IMR-90 (cell line): Measurements from ENCODE around the gene OSBPL2. TPM values are rescaled to one million over a fixed set of nuclear protein-coding genes. Genes with fewer than 3 reads are reported as not detected.

Source experiments
- ATAC-seq: fragments of 200-7000 bp; cut with Tn5 transposase; 2 replicates; pipeline ENCODE4 v1.9.1; 2020; ENCODE audit warnings: low read depth, mild to moderate bottlenecking, moderate library complexity
- BruUV-seq: library from RNA; stranded (reverse); fragments of 400-500 nt; replicated peaks from 2 replicates; lab custom pipeline; 2021; lab: Mats Ljungman, UMichigan
- CTCF ChIA-PET: fragments of 300-600 bp; formaldehyde crosslinking; extraction: SDS; loops from one replicate; lab custom pipeline; 2021; ENCODE audit warnings: antibody characterized with exemption; lab: Yijun Ruan, JAX
- POLR2A ChIA-PET: fragments of 300-600 bp; sonication (Branson Sonifier 250); formaldehyde crosslinking; loops from one replicate; lab custom pipeline; 2022; ENCODE audit warnings: antibody characterized with exemption; ENCODE audit not compliant: unreplicated experiment; lab: Charles Lee
- DNase-seq: peaks from one replicate; pipeline ENCODE4 v3.0.0; 2013
- H2AFZ ChIP-seq: replicated peaks from 2 replicates; pipeline ENCODE3; 2013; ENCODE audit warnings: low read length, mild to moderate bottlenecking; ENCODE audit not compliant: poor library complexity
- H2AK5ac ChIP-seq: 2 replicates; pipeline ENCODE4 v1.6.1; 2013; ENCODE audit warnings: low read depth, low read length, inconsistent platforms
- H2AK9ac ChIP-seq: replicated peaks from 2 replicates; pipeline ENCODE3; 2013; ENCODE audit warnings: mild to moderate bottlenecking, low read depth, low read length, moderate library complexity; ENCODE audit not compliant: poor library complexity
- H2BK120ac ChIP-seq: 2 replicates; pipeline ENCODE4 v1.6.1; 2013; ENCODE audit warnings: low read depth, low read length, inconsistent platforms
- H2BK15ac ChIP-seq: 3 replicates; pipeline ENCODE4 v1.6.1; 2013; ENCODE audit warnings: low read depth, low read length, inconsistent platforms
- H2BK20ac ChIP-seq: 2 replicates; pipeline ENCODE4 v1.6.1; 2013; ENCODE audit warnings: low read depth, mild to moderate bottlenecking, inconsistent platforms, low read length, moderate library complexity
- H2BK5ac ChIP-seq: 2 replicates; pipeline ENCODE4 v1.6.1; 2013; ENCODE audit warnings: mild to moderate bottlenecking, low read depth, low read length, inconsistent platforms; ENCODE audit not compliant: poor library complexity, severe bottlenecking
- H3K14ac ChIP-seq: replicated peaks from 2 replicates; pipeline ENCODE4 v1.6.1; 2013; ENCODE audit warnings: low read depth, low read length, inconsistent platforms
- H3K18ac ChIP-seq: 2 replicates; pipeline ENCODE4 v1.6.1; 2013; ENCODE audit warnings: low read depth, low read length, control low read depth
- H3K23ac ChIP-seq: 2 replicates; pipeline ENCODE4 v1.6.1; 2013; ENCODE audit warnings: low read depth, low read length, inconsistent platforms
- H3K27ac ChIP-seq: 2 replicates; pipeline ENCODE4 v1.5.1; 2013; ENCODE audit warnings: mild to moderate bottlenecking, control low read depth, low read length; ENCODE audit not compliant: insufficient read depth
- H3K27me3 ChIP-seq: 2 replicates; pipeline ENCODE4 v1.6.1; 2013; ENCODE audit warnings: low read length; ENCODE audit not compliant: control insufficient read depth, insufficient read depth
- H3K36me3 ChIP-seq: 2 replicates; pipeline ENCODE4 v1.6.1; 2013; ENCODE audit warnings: low read length, mixed read lengths; ENCODE audit not compliant: control insufficient read depth, insufficient read depth
- H3K4ac ChIP-seq: 2 replicates; pipeline ENCODE4 v1.6.1; 2013; ENCODE audit warnings: low read depth, low read length, inconsistent platforms
- H3K4me1 ChIP-seq: 2 replicates; pipeline ENCODE4 v1.6.1; 2013; ENCODE audit warnings: low read length, mixed read lengths; ENCODE audit not compliant: control insufficient read depth, insufficient read depth
- H3K4me2 ChIP-seq: 2 replicates; pipeline ENCODE4 v1.6.1; 2013; ENCODE audit warnings: low read depth, mild to moderate bottlenecking, control low read depth, low read length, moderate library complexity
- H3K4me3 ChIP-seq: 2 replicates; pipeline ENCODE4 v1.5.1; 2013; ENCODE audit warnings: low read depth, mild to moderate bottlenecking, control low read depth, low read length, moderate library complexity; ENCODE audit not compliant: insufficient read depth
- H3K56ac ChIP-seq: 2 replicates; pipeline ENCODE4 v1.6.1; 2013; ENCODE audit warnings: low read length, inconsistent platforms; ENCODE audit not compliant: insufficient read depth; ENCODE audit errors: extremely low read depth
- H3K79me1 ChIP-seq, 2 experiments: 2 replicates each; pipeline ENCODE4 v1.6.1; 2013; ENCODE audit warnings: low read length in 2 of 2, inconsistent platforms in 1 of 2, low read depth in 1 of 2
- H3K9ac ChIP-seq: 2 replicates; pipeline ENCODE4 v1.6.1; 2013; ENCODE audit warnings: low read depth, low read length, control low read depth
- H3K9me1 ChIP-seq: 2 replicates; pipeline ENCODE4 v1.6.1; 2013; ENCODE audit warnings: low read length, inconsistent platforms; ENCODE audit not compliant: insufficient read depth
- H3K9me3 ChIP-seq: 2 replicates; pipeline ENCODE4 v1.6.1; 2013; ENCODE audit warnings: low read length; ENCODE audit not compliant: control insufficient read depth, insufficient read depth
- H4K20me1 ChIP-seq: 2 replicates; pipeline ENCODE4 v1.6.1; 2013; ENCODE audit warnings: low read length, inconsistent platforms; ENCODE audit not compliant: insufficient read depth
- H4K5ac ChIP-seq: 2 replicates; pipeline ENCODE4 v1.6.1; 2013; ENCODE audit warnings: mild to moderate bottlenecking, low read depth, low read length, control low read depth
- H4K8ac ChIP-seq, 2 experiments: 2 replicates each; pipeline ENCODE4 v1.6.1; 2013; ENCODE audit warnings: low read depth in 2 of 2, low read length in 2 of 2, control low read depth in 1 of 2, inconsistent platforms in 1 of 2
- H4K91ac ChIP-seq: 2 replicates; pipeline ENCODE4 v1.6.1; 2013; ENCODE audit warnings: low read depth, low read length, inconsistent platforms; ENCODE audit not compliant: insufficient read depth
- BHLHE40 ChIP-seq: fragments of 150-350 bp; IDR thresholded peaks from 2 replicates; pipeline ENCODE4 v1.6.1; 2016; ENCODE audit warnings: mild to moderate bottlenecking, low read depth, low read length
- CEBPB ChIP-seq: IDR thresholded peaks from 2 replicates; pipeline ENCODE4 v1.6.1; 2012; ENCODE audit warnings: low read depth, low read length, improper control_type of control experiment
- CHD1 ChIP-seq: IDR thresholded peaks from 2 replicates; pipeline ENCODE4 v1.6.1; 2012; ENCODE audit warnings: low read depth, low read length, improper control_type of control experiment
- ELK1 ChIP-seq: fragments of 150-350 bp; IDR thresholded peaks from 2 replicates; pipeline ENCODE4 v1.6.1; 2016; ENCODE audit warnings: low read depth, mild to moderate bottlenecking, low read length, moderate library complexity, borderline replicate concordance
- FOS ChIP-seq: fragments of 150-350 bp; IDR thresholded peaks from 2 replicates; pipeline ENCODE4 v1.6.1; 2016; ENCODE audit warnings: low read depth, low read length
- MAFK ChIP-seq: IDR thresholded peaks from 2 replicates; pipeline ENCODE4 v1.6.1; 2012; ENCODE audit warnings: low read depth, low read length, improper control_type of control experiment
- MAZ ChIP-seq: IDR thresholded peaks from 2 replicates; pipeline ENCODE4 v1.6.1; 2012; ENCODE audit warnings: low read depth, mild to moderate bottlenecking, low read length, improper control_type of control experiment, moderate library complexity, borderline replicate concordance
- MXI1 ChIP-seq: IDR thresholded peaks from 2 replicates; pipeline ENCODE4 v1.6.1; 2012; ENCODE audit warnings: low read depth, mild to moderate bottlenecking, low read length, moderate library complexity, borderline replicate concordance
- NFE2L2 ChIP-seq: fragments of 150-350 bp; IDR thresholded peaks from 2 replicates; pipeline ENCODE4 v1.6.1; 2016; ENCODE audit warnings: low read depth, mild to moderate bottlenecking, low read length
- POLR2A ChIP-seq: IDR thresholded peaks from 2 replicates; pipeline ENCODE4 v1.6.1; 2012; ENCODE audit warnings: mild to moderate bottlenecking, low read depth, low read length
- RAD21 ChIP-seq: IDR thresholded peaks from 2 replicates; pipeline ENCODE4 v1.6.1; 2012; ENCODE audit warnings: low read length, improper control_type of control experiment
- RCOR1 ChIP-seq: IDR thresholded peaks from 2 replicates; pipeline ENCODE4 v1.6.1; 2012; ENCODE audit warnings: mild to moderate bottlenecking, low read length, improper control_type of control experiment; ENCODE audit not compliant: insufficient replicate concordance
- RFX5 ChIP-seq: IDR thresholded peaks from 2 replicates; pipeline ENCODE4 v1.8.0; 2012; ENCODE audit warnings: low read depth, mild to moderate bottlenecking, low read length, moderate library complexity
- SMC3 ChIP-seq: fragments of 150-350 bp; IDR thresholded peaks from 2 replicates; pipeline ENCODE4 v1.6.1; 2016; ENCODE audit warnings: low read depth, mild to moderate bottlenecking, antibody characterized with exemption, low read length, moderate library complexity
- WGBS, 2 experiments: methylation state at CpG; one replicate each; pipeline versions ENCODE4 v1.1.5 to v1.1.7; 2013; ENCODE audit warnings: missing lambda C conversion rate in 2 of 2; ENCODE audit not compliant: insufficient read length in 1 of 2; ENCODE audit errors: extremely low coverage in 2 of 2; 5-methylcytosine and 5-hydroxymethylcytosine counted together
- dilution Hi-C: fragments of 300-500 bp; cut with HindIII; formaldehyde crosslinking; loops from one replicate; pipeline ENCODE4 v1.14.3; 2018; ENCODE audit warnings: low sequenced_read_pairs; ENCODE audit not compliant: unreplicated experiment
- in situ Hi-C: fragments of 300-500 bp; cut with MboI; formaldehyde crosslinking; loops from 3 replicates; pipeline ENCODE4 v1.14.3; 2019; ENCODE audit warnings: low sequenced_read_pairs, inconsistent platforms, mixed read lengths
- intact Hi-C: fragments of 100-400 bp; cut with micrococcal nuclease; formaldehyde crosslinking; loops from 2 replicates; pipeline ENCODE4 v1.10.0; 2022
- polyA plus RNA-seq, 3 experiments: library from polyadenylated mRNA; depleted of rRNA; stranded (reverse); fragments of >200 nt; gene quantifications; 2 replicates each; pipeline ENCODE4 v1.2.3, GENCODE V29; 2012; ENCODE audit warnings: low replicate concordance in 1 of 3
- total RNA-seq: library from RNA; depleted of rRNA; stranded (reverse); fragments of >200 nt; gene quantifications from 2 replicates; pipeline ENCODE4 v1.2.3, GENCODE V29; 2012
- TF ChIP-seq, protein P1 (sequence below): fragments of 150-350 bp; IDR thresholded peaks from 2 replicates; pipeline ENCODE4 v1.6.1; 2017; ENCODE audit warnings: mild to moderate bottlenecking, antibody characterized with exemption, low read length, low read depth
- TF ChIP-seq, protein P2 (sequence below): conservative IDR thresholded peaks from 2 replicates; pipeline ENCODE4 v1.5.1; 2012; ENCODE audit warnings: mild to moderate bottlenecking, low read depth, low read length, improper control_type of control experiment

The OSBPL2 gene
- total and polyA plus RNA-seq, 2 of the 4 experiments (the other 2 are of a cell fraction): 19.3 to 27.6 TPM

GRCh38 chr20:62235001-62235776 lies 3.1 kb upstream of the OSBPL2 start:
- no peak overlapping the region for H4K91ac ChIP-seq
- no TSS peak for BruUV-seq
- intact Hi-C loops: no loop called here

More at GRCh38 chr20:62235001-62235776, 3.1 kb upstream of the OSBPL2 start:
- H3K9me1 ChIP-seq: no peaks in the 10 kb centered on the region
- no peaks in the 10 kb centered on the region for H3K36me3 ChIP-seq
- peaks cover 13% of the 10 kb centered on the region for H4K20me1 ChIP-seq
- dilution Hi-C loops: no loop called here
- no peak overlapping the region for H2BK5ac ChIP-seq
- in situ Hi-C loops: no loop called here
- H3K9me3 ChIP-seq: peaks cover 4% of the 10 kb centered on the region
- H2BK120ac ChIP-seq: no peak overlapping the region
- TF ChIP-seq CEBPB (no peak), ELK1 (no peak), CHD1 (no peak), POLR2A (no peak), MXI1 (no peak), RAD21 (no peak), RFX5 (no peak), FOS (no peak), BHLHE40 (no peak), RCOR1 (no peak), MAFK (no peak), SMC3 (no peak), NFE2L2 (no peak), MAZ (no peak)
- TF ChIP-seq, protein P1, sequence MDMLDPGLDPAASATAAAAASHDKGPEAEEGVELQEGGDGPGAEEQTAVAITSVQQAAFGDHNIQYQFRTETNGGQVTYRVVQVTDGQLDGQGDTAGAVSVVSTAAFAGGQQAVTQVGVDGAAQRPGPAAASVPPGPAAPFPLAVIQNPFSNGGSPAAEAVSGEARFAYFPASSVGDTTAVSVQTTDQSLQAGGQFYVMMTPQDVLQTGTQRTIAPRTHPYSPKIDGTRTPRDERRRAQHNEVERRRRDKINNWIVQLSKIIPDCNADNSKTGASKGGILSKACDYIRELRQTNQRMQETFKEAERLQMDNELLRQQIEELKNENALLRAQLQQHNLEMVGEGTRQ: no peak
- TF ChIP-seq, protein P2, sequence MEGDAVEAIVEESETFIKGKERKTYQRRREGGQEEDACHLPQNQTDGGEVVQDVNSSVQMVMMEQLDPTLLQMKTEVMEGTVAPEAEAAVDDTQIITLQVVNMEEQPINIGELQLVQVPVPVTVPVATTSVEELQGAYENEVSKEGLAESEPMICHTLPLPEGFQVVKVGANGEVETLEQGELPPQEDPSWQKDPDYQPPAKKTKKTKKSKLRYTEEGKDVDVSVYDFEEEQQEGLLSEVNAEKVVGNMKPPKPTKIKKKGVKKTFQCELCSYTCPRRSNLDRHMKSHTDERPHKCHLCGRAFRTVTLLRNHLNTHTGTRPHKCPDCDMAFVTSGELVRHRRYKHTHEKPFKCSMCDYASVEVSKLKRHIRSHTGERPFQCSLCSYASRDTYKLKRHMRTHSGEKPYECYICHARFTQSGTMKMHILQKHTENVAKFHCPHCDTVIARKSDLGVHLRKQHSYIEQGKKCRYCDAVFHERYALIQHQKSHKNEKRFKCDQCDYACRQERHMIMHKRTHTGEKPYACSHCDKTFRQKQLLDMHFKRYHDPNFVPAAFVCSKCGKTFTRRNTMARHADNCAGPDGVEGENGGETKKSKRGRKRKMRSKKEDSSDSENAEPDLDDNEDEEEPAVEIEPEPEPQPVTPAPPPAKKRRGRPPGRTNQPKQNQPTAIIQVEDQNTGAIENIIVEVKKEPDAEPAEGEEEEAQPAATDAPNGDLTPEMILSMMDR: no peak
- peaks cover 4% of the 10 kb centered on the region for H3K4me1 ChIP-seq
- ChIA-PET CTCF (no interaction called here), POLR2A (no interaction called here)
- no peak overlapping the region for H3K4me3 ChIP-seq
- DNase-seq: no peak
- no peak overlapping the region for H3K56ac ChIP-seq
- no peak overlapping the region for H3K27ac ChIP-seq
- no peak overlapping the region for H3K4ac ChIP-seq
- no peak overlapping the region for H4K8ac ChIP-seq
- no peak overlapping the region for H2BK15ac ChIP-seq
- H3K14ac ChIP-seq: no peak overlapping the region
- H2AFZ ChIP-seq: no peak overlapping the region
- H3K27me3 ChIP-seq: peaks cover 19% of the 10 kb centered on the region
- no peak overlapping the region for H3K23ac ChIP-seq
- ATAC-seq: no peak
- H3K18ac ChIP-seq: no peak overlapping the region
- H3K4me2 ChIP-seq: no peak overlapping the region
- no peak overlapping the region for H2AK9ac ChIP-seq
- H2AK5ac ChIP-seq: no peak overlapping the region
- H3K79me1 ChIP-seq: peaks cover 5 to 14% of the 10 kb centered on the region in 2 experiments; a peak in 3 of 4 replicates
- H4K5ac ChIP-seq: no peak overlapping the region
- 60% methylated on average over 4 of the region's 16 CpGs; no CpG with 5 or more reads in 1 of the 2 experiments for WGBS, 2 experiments
- no peak overlapping the region for H2BK20ac ChIP-seq
- no peak overlapping the region for H3K9ac ChIP-seq
